Lung (tissue), 12 donors: ENCODE results near the gene CEP78. TPM values are rescaled to one million over a fixed set of nuclear protein-coding genes. Genes with fewer than 3 reads are reported as not detected.

ENCODE experiments used
- ATAC-seq: fragments of 200-7000 bp; cut with Tn5 transposase; one replicate; pipeline ENCODE4 v1.9.1; 2020; ENCODE audit warnings: moderate number of reproducible peaks; ENCODE audit not compliant: insufficient read depth, low FRiP score
- DNase-seq, 3 donors: peaks; one replicate each; pipeline ENCODE4 v3.0.0-alpha.2; 2013 to 2017
- H3K27ac ChIP-seq, 2 donors: one replicate each; pipeline ENCODE4 v1.5.1; 2013; ENCODE audit warnings: mild to moderate bottlenecking in 2 of 2, moderate library complexity in 2 of 2, control low read depth in 1 of 2, inconsistent platforms in 1 of 2, low read depth in 1 of 2, low read length in 1 of 2
- H3K27me3 ChIP-seq, 3 donors: one replicate each; pipeline ENCODE4 v1.5.1; 2013; ENCODE audit warnings: low read length in 2 of 3; ENCODE audit not compliant: control insufficient read depth in 3 of 3, insufficient read depth in 3 of 3
- H3K36me3 ChIP-seq, 4 donors: one replicate each; pipeline ENCODE4 v1.5.1; 2013; ENCODE audit warnings: low read length in 4 of 4, mild to moderate bottlenecking in 1 of 4, moderate library complexity in 1 of 4; ENCODE audit not compliant: control insufficient read depth in 4 of 4, insufficient read depth in 4 of 4
- H3K4me1 ChIP-seq, 5 donors: one replicate each; pipeline ENCODE4 v1.5.1; 2013; ENCODE audit warnings: low read length in 5 of 5, mild to moderate bottlenecking in 2 of 5, moderate library complexity in 1 of 5; ENCODE audit not compliant: control insufficient read depth in 5 of 5, insufficient read depth in 5 of 5
- H3K4me3 ChIP-seq: one replicate; pipeline ENCODE4 v1.5.1; 2013; ENCODE audit warnings: mild to moderate bottlenecking, control low read depth, moderate library complexity
- H3K9ac ChIP-seq, 2 donors: one replicate each; pipeline ENCODE4 v1.5.1; 2013; ENCODE audit warnings: low read length in 2 of 2, control low read depth in 1 of 2; ENCODE audit not compliant: insufficient read depth in 1 of 2
- H3K9me3 ChIP-seq, 4 donors: one replicate each; pipeline ENCODE4 v1.5.1; 2013; ENCODE audit warnings: low read length in 3 of 4, mild to moderate bottlenecking in 1 of 4, moderate library complexity in 1 of 4; ENCODE audit not compliant: control insufficient read depth in 4 of 4, insufficient read depth in 3 of 4
- CTCF ChIP-seq: IDR thresholded peaks from 2 replicates; pipeline ENCODE4 v1.5.1; 2012; ENCODE audit warnings: mild to moderate bottlenecking; ENCODE audit errors: control extremely low read depth, extremely low read depth
- WGBS, 2 donors: extraction: QIAGEN DNeasy Blood & Tissue Kit; methylation state at CpG; one replicate each; pipeline ENCODE4 v1.1.7; 2013; 5-methylcytosine and 5-hydroxymethylcytosine counted together
- polyA plus RNA-seq, 2 donors: library from polyadenylated mRNA; stranded (reverse); fragments of 200-250 nt; gene quantifications; one replicate each; pipeline ENCODE4 v1.2.1, GENCODE V29; 2013
- total RNA-seq, 2 donors: library from RNA; depleted of rRNA in 1 of 2; stranded (reverse); fragments of >200 nt in 1 of 2; gene quantifications; one replicate each; pipeline ENCODE4 v1.2.1, GENCODE V29; 2014 to 2021
- donor health status: control.
- donor health status: control.
- donor health status: Bipolar disorder and iron deficiency.
- donor health status: healthy.
- donor health status: DM: yes; HTN: yes; CAD: no.

CEP78 gene
- total and polyA plus RNA-seq, 4 donors = 3.7 to 38.0 (median 11.6) TPM

GRCh38 chr9:78273761-78274160, 37.9 kb downstream of the CEP78 start:
- no peak overlapping the region for H3K9ac ChIP-seq
- DNase-seq = no peak
- H3K27ac ChIP-seq = no peak overlapping the region
- no peak for ATAC-seq
- no peak overlapping the region for H3K4me3 ChIP-seq
- no peaks in the 10 kb centered on the region for H3K9me3 ChIP-seq
- H3K36me3 ChIP-seq = peaks cover 3 to 11% (median 9%) of the 10 kb centered on the region in 4 donors
- WGBS, 2 donors = 96 to 97% methylated on average over 3 of the region's 3 CpGs
- H3K4me1 ChIP-seq = peaks cover 0 to 15% (median 6%) of the 10 kb centered on the region in 5 donors
- TF ChIP-seq CTCF = no peak
- no peaks in the 10 kb centered on the region for H3K27me3 ChIP-seq

- 48 to 52% methylated on average over 5 of the region's 5 CpGs for WGBS, 2 donors
- ATAC-seq (peak; percentile 68), DNase-seq (peak in 2 of 3 donors; percentile 87 to 89)
- H3K36me3 ChIP-seq = peaks cover 0 to 3% (median under 1%) of the 10 kb centered on the region in 4 donors
- H3K9ac ChIP-seq = no peak overlapping the region
- no peak overlapping the region for H3K4me3 ChIP-seq
- no peak overlapping the region for H3K27ac ChIP-seq
- no peaks in the 10 kb centered on the region for H3K27me3 ChIP-seq
- no peak for TF ChIP-seq CTCF
- no peaks in the 10 kb centered on the region for H3K9me3 ChIP-seq
- peaks cover 0 to 39% (median 17%) of the 10 kb centered on the region in 5 donors for H3K4me1 ChIP-seq
Observed at GRCh38 chr9:78278177-78278777, 42.4 kb downstream of the CEP78 start.

- WGBS, 2 donors = 63 to 78% methylated on average over 1 of the region's 1 CpG
- TF ChIP-seq CTCF = no peak
- no peak for ATAC-seq
Observed at GRCh38 chr9:78278801-78279200, 42.9 kb downstream of the CEP78 start.

More at GRCh38 chr9:78278801-78279200, 42.9 kb downstream of the CEP78 start:
- Histone ChIP-seq H3K27ac (no peak overlapping the region), H3K36me3 (peaks cover 0 to 1% (median 0%) of the 10 kb centered on the region in 4 donors), H3K9ac (no peak overlapping the region), H3K4me3 (no peak overlapping the region), H3K9me3 (no peaks in the 10 kb centered on the region), H3K4me1 (peaks cover 0 to 39% (median 17%) of the 10 kb centered on the region in 5 donors), H3K27me3 (no peaks in the 10 kb centered on the region)
- no peak for DNase-seq
